GM23248 (cell line): ENCODE measurements around the gene ARHGAP19. TPM values are rescaled to one million over a fixed set of nuclear protein-coding genes. Genes with fewer than 3 reads are reported as not detected.

Experiments
- DNase-seq: peaks from one replicate; pipeline ENCODE4 v3.0.0-alpha.2; 2015
- H2AFZ ChIP-seq: fragments of 200-600 bp; sonication (generic); 2 replicates; pipeline ENCODE4 v1.6.1; 2016; ENCODE audit warnings: antibody characterized with exemption
- H3F3A ChIP-seq: fragments of 200-600 bp; sonication (generic); 2 replicates; pipeline ENCODE4 v1.6.1; 2016; ENCODE audit warnings: mild to moderate bottlenecking, antibody characterized with exemption, mixed run types; ENCODE audit not compliant: insufficient read depth
- H3K27ac ChIP-seq: fragments of 200-600 bp; sonication (generic); 2 replicates; pipeline ENCODE4 v1.5.1; 2016; ENCODE audit warnings: mild to moderate bottlenecking
- H3K27me3 ChIP-seq: fragments of 200-600 bp; sonication (generic); replicated peaks from 2 replicates; pipeline ENCODE4 v1.6.1; 2016; ENCODE audit warnings: mild to moderate bottlenecking; ENCODE audit not compliant: insufficient read depth
- H3K36me3 ChIP-seq: fragments of 200-600 bp; sonication (generic); 2 replicates; pipeline ENCODE4 v1.6.1; 2016; ENCODE audit warnings: low read depth, mild to moderate bottlenecking
- H3K4me1 ChIP-seq: fragments of 200-600 bp; sonication (generic); 2 replicates; pipeline ENCODE4 v1.6.1; 2016; ENCODE audit warnings: mild to moderate bottlenecking; ENCODE audit not compliant: insufficient read depth
- H3K4me2 ChIP-seq: fragments of 200-600 bp; sonication (generic); one replicate; pipeline ENCODE4 v1.6.1; 2016; ENCODE audit warnings: mild to moderate bottlenecking; ENCODE audit not compliant: unreplicated experiment
- H3K4me3 ChIP-seq: fragments of 200-600 bp; sonication (generic); 2 replicates; pipeline ENCODE4 v1.5.1; 2016; ENCODE audit warnings: mild to moderate bottlenecking
- H3K79me2 ChIP-seq: fragments of 200-600 bp; sonication (generic); 2 replicates; pipeline ENCODE4 v1.6.1; 2016; ENCODE audit warnings: mild to moderate bottlenecking; ENCODE audit not compliant: insufficient read depth
- H3K9ac ChIP-seq: fragments of 200-600 bp; sonication (generic); 2 replicates; pipeline ENCODE4 v1.6.1; 2016; ENCODE audit warnings: mild to moderate bottlenecking
- H3K9me2 ChIP-seq: fragments of 200-600 bp; sonication (generic); 2 replicates; pipeline ENCODE4 v1.6.1; 2016; ENCODE audit warnings: mixed run types, mild to moderate bottlenecking, moderate library complexity; ENCODE audit not compliant: insufficient read depth
- H3K9me3 ChIP-seq: fragments of 200-600 bp; sonication (generic); one replicate; pipeline ENCODE4 v1.6.1; 2017; ENCODE audit warnings: low read depth
- H4K20me1 ChIP-seq: fragments of 200-600 bp; sonication (generic); 2 replicates; pipeline ENCODE4 v1.6.0; 2016; ENCODE audit not compliant: insufficient read depth
- EZH2 ChIP-seq: fragments of 200-600 bp; sonication (generic); IDR thresholded peaks from 2 replicates; pipeline ENCODE4 v1.6.1; 2018; ENCODE audit warnings: antibody characterized with exemption, mild to moderate bottlenecking; ENCODE audit not compliant: insufficient read depth, poor library complexity, severe bottlenecking
- EZH2phosphoT487 ChIP-seq: fragments of 200-600 bp; sonication (generic); IDR thresholded peaks from 2 replicates; pipeline ENCODE4 v1.6.1; 2018; ENCODE audit warnings: antibody characterized with exemption, moderate library complexity, mild to moderate bottlenecking, low read depth; ENCODE audit not compliant: insufficient read depth
- WGBS, 2 experiments: methylation state at CpG; one replicate each; pipeline ENCODE4 v1.1.6; 2015 to 2017; ENCODE audit warnings: low lambda C conversion rate in 2 of 2, low coverage in 1 of 2; ENCODE audit errors: missing lambda C conversion rate in 2 of 2; 5-methylcytosine and 5-hydroxymethylcytosine counted together
- in situ Hi-C: fragments of 300-500 bp; cut with MboI; formaldehyde crosslinking; loops from 2 replicates; pipeline ENCODE4 v1.15.0; 2020
- polyA plus RNA-seq: library from polyadenylated mRNA; unstranded; fragments of >200 nt; fragmentation: Nextera tagmentation; extraction: Ambion mirVana; gene quantifications from 2 replicates; pipeline ENCODE4 v1.2.1, GENCODE V29; 2016
- total RNA-seq: library from RNA; depleted of rRNA; stranded (reverse); fragments of >200 nt; shearing (Covaris generic); gene quantifications from 2 replicates; pipeline ENCODE4 v1.2.3, GENCODE V29; 2014

ARHGAP19 gene
- total and polyA plus RNA-seq, 2 experiments from 2014 or later, result 1.9 to 5.0 TPM

- no peak for DNase-seq
- peaks cover 20% of the 10 kb centered on the region for H3F3A ChIP-seq
- no peaks in the 10 kb centered on the region for H3K9me2 ChIP-seq
- WGBS, 2 experiments, result 48 to 53% methylated on average over 6 of the region's 6 CpGs
- no peaks in the 10 kb centered on the region for H4K20me1 ChIP-seq
- TF ChIP-seq EZH2, result no peak
- no peak for TF ChIP-seq EZH2phosphoT487
- H3K4me3 ChIP-seq, result peak overlapping the region; percentile 94; the same call in 1 of the 2 replicates
- no peak overlapping the region for H2AFZ ChIP-seq
- peak overlapping the region; percentile 96 for H3K4me2 ChIP-seq
- H3K4me1 ChIP-seq, result peaks cover 13% of the 10 kb centered on the region
- no peaks in the 10 kb centered on the region for H3K27me3 ChIP-seq
- no peaks in the 10 kb centered on the region for H3K36me3 ChIP-seq
- H3K9me3 ChIP-seq, result no peaks in the 10 kb centered on the region
- H3K27ac ChIP-seq, result peak overlapping the region; percentile 88; the same call in 1 of the 2 replicates
- in situ Hi-C loops, result no loop called here
- H3K79me2 ChIP-seq, result peaks cover 39% of the 10 kb centered on the region
- H3K9ac ChIP-seq, result peak overlapping the region; percentile 91
Observed at GRCh38 chr10:97331153-97331703, 38.8 kb upstream of the ARHGAP19 start.

- no peak overlapping the region for H3K4me2 ChIP-seq
- TF ChIP-seq EZH2, result no peak
- no peaks in the 10 kb centered on the region for H4K20me1 ChIP-seq
- peaks cover 39% of the 10 kb centered on the region for H3K79me2 ChIP-seq
- peaks cover 16% of the 10 kb centered on the region for H3F3A ChIP-seq
- H3K27me3 ChIP-seq, result no peaks in the 10 kb centered on the region
- peaks cover 13% of the 10 kb centered on the region for H3K4me1 ChIP-seq
- H3K4me3 ChIP-seq, result no peak overlapping the region
- no peak overlapping the region for H2AFZ ChIP-seq
- no peaks in the 10 kb centered on the region for H3K36me3 ChIP-seq
- no peak overlapping the region for H3K27ac ChIP-seq
- DNase-seq, result no peak
- no peak overlapping the region for H3K9ac ChIP-seq
- H3K9me2 ChIP-seq, result no peaks in the 10 kb centered on the region
- 97 to 98% methylated on average over 2 to 5 of the region's 5 CpGs for whole genome bisulfite sequencing, 2 experiments
- no peaks in the 10 kb centered on the region for H3K9me3 ChIP-seq
- in situ Hi-C loops, result no loop called here
Observed at GRCh38 chr10:97329766-97330165, 37.3 kb upstream of the ARHGAP19 start.

- Histone ChIP-seq H3K27me3 (no peaks in the 10 kb centered on the region), H3K9me2 (no peaks in the 10 kb centered on the region), H3F3A (peaks cover 16% of the 10 kb centered on the region), H3K4me2 (no peak overlapping the region), H3K9me3 (no peaks in the 10 kb centered on the region), H3K79me2 (peaks cover 39% of the 10 kb centered on the region), H3K4me1 (peaks cover 13% of the 10 kb centered on the region), H2AFZ (no peak overlapping the region), H3K9ac (no peak overlapping the region), H3K27ac (no peak overlapping the region), H3K36me3 (no peaks in the 10 kb centered on the region), H4K20me1 (no peaks in the 10 kb centered on the region), H3K4me3 (no peak overlapping the region)
- no peak for DNase-seq
- 55 to 57% methylated on average over 3 of the region's 3 CpGs for WGBS, 2 experiments
- TF ChIP-seq EZH2phosphoT487 (no peak), EZH2 (no peak)
- in situ Hi-C loops, result no loop called here
Observed at GRCh38 chr10:97328646-97329453, 36.4 kb upstream of the ARHGAP19 start.

GRCh38 chr10:97327348-97328294 is 35.2 kb upstream of the ARHGAP19 start:
- in situ Hi-C loops, result no loop called here
- H3K9me3 ChIP-seq, result no peaks in the 10 kb centered on the region
- H3K9me2 ChIP-seq, result no peaks in the 10 kb centered on the region
- H4K20me1 ChIP-seq, result no peaks in the 10 kb centered on the region
- TF ChIP-seq EZH2 (no peak), EZH2phosphoT487 (no peak)
- 65 to 71% methylated on average over 7 of the region's 7 CpGs for WGBS, 2 experiments
- H3K27me3 ChIP-seq, result no peaks in the 10 kb centered on the region
- no peaks in the 10 kb centered on the region for H3K36me3 ChIP-seq
- H3K9ac ChIP-seq, result no peak overlapping the region
- no peak overlapping the region for H3K27ac ChIP-seq
- no peak overlapping the region for H2AFZ ChIP-seq
- DNase-seq, result no peak
- H3K4me2 ChIP-seq, result no peak overlapping the region
- peaks cover 13% of the 10 kb centered on the region for H3K4me1 ChIP-seq
- H3F3A ChIP-seq, result peaks cover 8% of the 10 kb centered on the region
- H3K4me3 ChIP-seq, result no peak overlapping the region
- H3K79me2 ChIP-seq, result peaks cover 37% of the 10 kb centered on the region
